PC-9 (cell line): ENCODE measurements around the gene NCKIPSD. TPM values are rescaled to one million over a fixed set of nuclear protein-coding genes. Genes with fewer than 3 reads are reported as not detected.

ENCODE experiments used
- BruUV-seq: library from RNA; stranded (reverse); fragments of 400-500 nt; replicated peaks from 2 replicates; lab custom pipeline; 2021; lab: Mats Ljungman, UMichigan
- CTCF ChIA-PET: fragments of 300-600 bp; sonication (Branson Sonifier 250); formaldehyde crosslinking; loops from one replicate; lab custom pipeline; 2022; ENCODE audit warnings: antibody characterized with exemption; lab: Charles Lee
- POLR2A ChIA-PET: fragments of 300-600 bp; sonication (Branson Sonifier 250); formaldehyde crosslinking; loops from one replicate; lab custom pipeline; 2022; ENCODE audit warnings: antibody characterized with exemption; ENCODE audit not compliant: unreplicated experiment; lab: Charles Lee
- DNase-seq, 2 experiments: peaks; one replicate each; pipeline versions ENCODE4 v3.0.0 to v3.0.0-alpha.2; 2015 to 2022; ENCODE audit warnings: mixed read lengths in 1 of 2
- H2AFZ ChIP-seq: fragments of 200-600 bp; sonication (generic); 2 replicates; pipeline ENCODE4 v1.8.1; 2017; ENCODE audit warnings: antibody characterized with exemption
- H3F3A ChIP-seq: fragments of 200-600 bp; sonication (generic); 2 replicates; pipeline ENCODE4 v1.8.1; 2017; ENCODE audit warnings: antibody characterized with exemption, mild to moderate bottlenecking, low read depth; ENCODE audit not compliant: insufficient read depth
- H3K27ac ChIP-seq: fragments of 200-600 bp; sonication (generic); 2 replicates; pipeline ENCODE4 v1.6.1; 2016; ENCODE audit warnings: mixed run types
- H3K27me3 ChIP-seq: fragments of 200-600 bp; sonication (generic); 2 replicates; pipeline ENCODE4 v1.6.1; 2016; ENCODE audit warnings: low read depth, mixed run types; ENCODE audit not compliant: insufficient read depth
- H3K36me3 ChIP-seq: fragments of 200-600 bp; sonication (generic); 2 replicates; pipeline ENCODE4 v1.6.1; 2016; ENCODE audit warnings: low read depth, mixed run types
- H3K4me1 ChIP-seq: fragments of 200-600 bp; sonication (generic); replicated peaks from 2 replicates; pipeline ENCODE4 v1.6.1; 2016; ENCODE audit warnings: mixed run types; ENCODE audit not compliant: insufficient read depth
- H3K4me2 ChIP-seq: fragments of 200-600 bp; sonication (generic); 2 replicates; pipeline ENCODE4 v1.6.1; 2017; ENCODE audit warnings: mixed run types
- H3K4me3 ChIP-seq: fragments of 200-600 bp; sonication (generic); 2 replicates; pipeline ENCODE4 v1.6.1; 2016; ENCODE audit warnings: mixed run types
- H3K79me2 ChIP-seq: fragments of 200-600 bp; sonication (generic); 2 replicates; pipeline ENCODE4 v1.6.1; 2017; ENCODE audit warnings: low read depth, mixed run types
- H3K9me2 ChIP-seq: fragments of 200-600 bp; sonication (generic); 2 replicates; pipeline ENCODE4 v1.8.1; 2017; ENCODE audit warnings: mild to moderate bottlenecking; ENCODE audit not compliant: insufficient read depth
- H3K9me3 ChIP-seq: fragments of 200-600 bp; sonication (generic); 2 replicates; pipeline ENCODE4 v1.8.1; 2016; ENCODE audit warnings: low read depth; ENCODE audit not compliant: insufficient read depth
- H4K20me1 ChIP-seq: fragments of 200-600 bp; sonication (generic); 2 replicates; pipeline ENCODE4 v1.8.1; 2017; ENCODE audit not compliant: insufficient read depth
- EZH2 ChIP-seq: fragments of 200-600 bp; sonication (generic); IDR thresholded peaks from 2 replicates; pipeline ENCODE4 v1.8.0; 2017; ENCODE audit warnings: antibody characterized with exemption, low read depth
- intact Hi-C: fragments of 100-400 bp; cut with micrococcal nuclease; formaldehyde crosslinking; loops from one replicate; pipeline ENCODE4 v1.10.0; 2022; ENCODE audit not compliant: unreplicated experiment
- total RNA-seq: library from RNA; stranded (reverse); gene quantifications from 2 replicates; pipeline ENCODE4 v1.2.3, GENCODE V29; 2021
- TF ChIP-seq, protein P1 (sequence below): fragments of 200-600 bp; sonication (generic); conservative IDR thresholded peaks from 2 replicates; pipeline ENCODE4 v1.6.1; 2017; ENCODE audit warnings: mixed run types, antibody characterized with exemption, mild to moderate bottlenecking, moderate library complexity

NCKIPSD gene
- total RNA-seq, 1 experiment from 2014 or later: 53.3 TPM

DNA sequence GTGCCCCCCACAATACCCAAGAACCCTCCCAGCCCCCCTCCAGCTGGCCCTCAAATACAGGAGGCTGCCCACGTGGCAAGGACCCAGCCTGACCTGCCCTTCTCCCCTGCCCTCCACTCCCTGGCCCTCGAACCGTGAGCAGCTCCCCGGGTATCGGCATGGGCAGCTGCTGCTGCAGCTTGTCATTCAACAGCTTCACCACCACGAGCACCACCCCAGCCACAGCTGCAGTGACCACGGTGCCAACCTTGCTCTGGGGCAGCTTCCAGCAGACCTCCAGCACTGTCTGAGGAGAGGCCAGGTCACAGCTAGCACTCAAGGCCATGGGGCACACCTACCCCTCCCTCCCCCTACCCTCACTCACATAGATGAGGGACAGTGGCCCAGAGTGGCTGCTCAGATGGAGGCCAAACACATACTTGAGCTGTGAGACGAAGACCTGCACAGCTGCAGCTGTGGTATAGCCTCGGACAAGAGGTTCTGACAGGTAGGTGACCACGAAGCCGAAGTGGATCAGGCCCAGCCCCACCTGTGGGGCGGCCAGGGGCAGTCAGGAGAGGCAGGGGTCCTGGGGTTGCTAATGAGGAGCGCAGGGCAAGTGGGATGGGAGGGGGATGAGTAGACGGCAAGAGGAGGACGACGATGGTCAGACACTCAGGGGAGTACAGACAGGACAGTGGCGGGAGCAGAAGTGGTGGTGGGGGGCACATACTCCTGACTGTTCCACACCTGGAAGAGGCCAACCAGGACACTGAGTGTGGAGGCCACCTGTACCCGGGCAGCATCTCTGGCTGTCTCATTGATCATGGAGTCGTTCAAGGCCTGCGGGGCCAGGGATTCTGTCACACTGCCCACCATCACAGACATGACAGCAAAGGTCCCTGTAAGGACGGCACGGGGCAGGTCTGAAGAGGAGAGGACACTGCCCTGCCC is 53.9 kb downstream of the NCKIPSD start:
- no peak overlapping the region for H3K27ac ChIP-seq
- H3K27me3 ChIP-seq: no peaks in the 10 kb centered on the region
- ChIA-PET POLR2A (no interaction called here), CTCF (no interaction called here)
- no peak overlapping the region for H3K4me3 ChIP-seq
- no peaks in the 10 kb centered on the region for H3K36me3 ChIP-seq
- BruUV-seq: no TSS peak
- H3K4me1 ChIP-seq: no peaks in the 10 kb centered on the region
- H3K9me3 ChIP-seq: no peaks in the 10 kb centered on the region
- no peak for DNase-seq
- H3K4me2 ChIP-seq: no peak overlapping the region
- H2AFZ ChIP-seq: no peak overlapping the region
- H4K20me1 ChIP-seq: 0 out of 2 replicates have a peak, but pooled peaks cover 5% of the 10 kb centered on the region
- H3K79me2 ChIP-seq: no peaks in the 10 kb centered on the region
- H3F3A ChIP-seq: 0 out of 2 replicates have a peak, but pooled peaks cover 6% of the 10 kb centered on the region
- TF ChIP-seq, protein P1, sequence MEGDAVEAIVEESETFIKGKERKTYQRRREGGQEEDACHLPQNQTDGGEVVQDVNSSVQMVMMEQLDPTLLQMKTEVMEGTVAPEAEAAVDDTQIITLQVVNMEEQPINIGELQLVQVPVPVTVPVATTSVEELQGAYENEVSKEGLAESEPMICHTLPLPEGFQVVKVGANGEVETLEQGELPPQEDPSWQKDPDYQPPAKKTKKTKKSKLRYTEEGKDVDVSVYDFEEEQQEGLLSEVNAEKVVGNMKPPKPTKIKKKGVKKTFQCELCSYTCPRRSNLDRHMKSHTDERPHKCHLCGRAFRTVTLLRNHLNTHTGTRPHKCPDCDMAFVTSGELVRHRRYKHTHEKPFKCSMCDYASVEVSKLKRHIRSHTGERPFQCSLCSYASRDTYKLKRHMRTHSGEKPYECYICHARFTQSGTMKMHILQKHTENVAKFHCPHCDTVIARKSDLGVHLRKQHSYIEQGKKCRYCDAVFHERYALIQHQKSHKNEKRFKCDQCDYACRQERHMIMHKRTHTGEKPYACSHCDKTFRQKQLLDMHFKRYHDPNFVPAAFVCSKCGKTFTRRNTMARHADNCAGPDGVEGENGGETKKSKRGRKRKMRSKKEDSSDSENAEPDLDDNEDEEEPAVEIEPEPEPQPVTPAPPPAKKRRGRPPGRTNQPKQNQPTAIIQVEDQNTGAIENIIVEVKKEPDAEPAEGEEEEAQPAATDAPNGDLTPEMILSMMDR: no peak
- no peak for TF ChIP-seq EZH2
- intact Hi-C loops: no loop called here
- H3K9me2 ChIP-seq: no peaks in the 10 kb centered on the region

DNA sequence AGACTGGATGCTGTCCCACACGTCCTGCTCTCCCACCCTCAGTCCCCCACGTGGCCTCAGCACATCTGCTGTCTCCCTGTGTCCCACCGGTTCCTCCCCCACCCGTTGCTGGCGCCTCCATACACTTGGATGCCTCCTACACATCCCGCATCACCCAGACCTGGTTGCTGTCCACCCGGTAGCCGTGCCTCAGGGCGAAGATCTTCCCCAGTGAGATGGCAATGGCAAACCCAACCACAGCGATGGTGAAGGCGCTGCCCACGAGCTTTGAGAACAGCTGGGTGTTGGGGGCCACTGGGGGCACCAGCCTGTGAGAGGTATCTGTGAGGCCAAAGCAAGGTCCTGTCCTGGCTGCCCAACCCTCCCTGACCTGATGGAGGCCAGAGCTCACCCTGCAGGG is 54.9 kb downstream of the NCKIPSD start:
- H3F3A ChIP-seq: 0 out of 2 replicates have a peak, but pooled peaks cover 6% of the 10 kb centered on the region
- POLR2A ChIA-PET: no interaction called here
- CTCF ChIA-PET: no interaction called here
- no TSS peak for BruUV-seq
- no peak overlapping the region for H3K27ac ChIP-seq
- H3K4me1 ChIP-seq: no peaks in the 10 kb centered on the region
- TF ChIP-seq EZH2: no peak
- TF ChIP-seq, protein P1: no peak
- H3K79me2 ChIP-seq: no peaks in the 10 kb centered on the region
- 0 out of 2 replicates have a peak, but pooled peaks cover 5% of the 10 kb centered on the region for H4K20me1 ChIP-seq
- H3K9me3 ChIP-seq: no peaks in the 10 kb centered on the region
- H3K36me3 ChIP-seq: no peaks in the 10 kb centered on the region
- H2AFZ ChIP-seq: no peak overlapping the region
- H3K4me2 ChIP-seq: no peak overlapping the region
- no peaks in the 10 kb centered on the region for H3K9me2 ChIP-seq
- H3K4me3 ChIP-seq: no peak overlapping the region
- no peaks in the 10 kb centered on the region for H3K27me3 ChIP-seq
- intact Hi-C loops: no loop called here
- no peak for DNase-seq

DNA sequence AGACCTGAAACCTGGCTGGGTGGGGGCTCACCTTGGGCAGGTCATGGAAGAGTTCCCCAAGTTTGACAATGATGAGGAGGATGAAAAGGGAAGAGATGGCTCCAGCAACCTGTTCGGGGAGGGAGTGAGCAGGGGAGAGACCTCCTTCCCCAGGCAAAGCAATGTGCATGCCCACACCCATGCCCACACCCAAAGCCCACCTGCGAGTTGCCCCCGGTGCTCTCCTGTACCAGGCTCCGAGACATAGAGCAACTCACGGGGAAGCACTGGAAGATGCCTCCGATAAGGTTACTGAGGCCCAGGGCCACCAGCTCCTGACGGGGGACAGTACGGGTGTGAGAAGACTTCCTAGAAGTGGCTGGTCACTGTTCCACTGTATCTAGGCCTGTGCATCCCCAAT is 55.3 kb downstream of the NCKIPSD start:
- Histone ChIP-seq H3K27ac (no peak overlapping the region), H4K20me1 (0 out of 2 replicates have a peak, but pooled peaks cover 5% of the 10 kb centered on the region), H3K4me3 (no peak overlapping the region), H2AFZ (no peak overlapping the region), H3K36me3 (no peaks in the 10 kb centered on the region), H3K27me3 (no peaks in the 10 kb centered on the region), H3K9me2 (no peaks in the 10 kb centered on the region), H3K79me2 (no peaks in the 10 kb centered on the region), H3K9me3 (no peaks in the 10 kb centered on the region), H3K4me2 (no peak overlapping the region), H3K4me1 (no peaks in the 10 kb centered on the region), H3F3A (0 out of 2 replicates have a peak, but pooled peaks cover 6% of the 10 kb centered on the region)
- BruUV-seq: no TSS peak
- no peak for DNase-seq
- ChIA-PET POLR2A (no interaction called here), CTCF (no interaction called here)
- intact Hi-C loops: no loop called here
- TF ChIP-seq, protein P1: no peak
- TF ChIP-seq EZH2: no peak
